Central memory CD8-positive, alpha-beta T cell (primary cell): ENCODE results near the gene PACS1.

Experiments used
- ATAC-seq: fragments of 150-1000 bp; cut with Tn5 transposase; replicated peaks from 2 replicates; pipeline ENCODE4 v1.10.0; 2022; ENCODE audit warnings: mild to moderate bottlenecking, moderate FRiP score, moderate number of reproducible peaks; ENCODE audit not compliant: poor library complexity, severe bottlenecking; ENCODE audit errors: extremely low read depth
- DNase-seq, 2 donors: peaks; one replicate each; pipeline ENCODE4 v3.0.0; 2021; ENCODE audit warnings: low spot score in 2 of 2
- H3K27ac Mint-ChIP-seq: one replicate; pipeline ENCODE4 v1.8.0; 2022; ENCODE audit warnings: low read depth, mild to moderate bottlenecking, moderate library complexity, mixed read lengths
- H3K27me3 Mint-ChIP-seq: one replicate; pipeline ENCODE4 v1.8.0; 2022; ENCODE audit warnings: mixed read lengths
- H3K36me3 Mint-ChIP-seq: one replicate; pipeline ENCODE4 v1.8.0; 2022; ENCODE audit warnings: mild to moderate bottlenecking, moderate library complexity, mixed read lengths; ENCODE audit not compliant: insufficient read depth
- H3K4me1 Mint-ChIP-seq: one replicate; pipeline ENCODE4 v1.8.0; 2022; ENCODE audit warnings: mixed read lengths
- H3K4me3 Mint-ChIP-seq: one replicate; pipeline ENCODE4 v1.8.0; 2022; ENCODE audit warnings: mild to moderate bottlenecking, moderate library complexity, mixed read lengths
- H3K9me3 Mint-ChIP-seq: one replicate; pipeline ENCODE4 v1.8.0; 2022; ENCODE audit warnings: mixed read lengths

PACS1 gene

GRCh38 chr11:66288671-66289547, 218.8 kb downstream of the PACS1 start, which contains the start of gene YIF1A:
Gene YIF1A, minus strand, starts transcription at chr11:66289143. Its CDS starts 158 bp downstream, at chr11:66288985.
- peaks cover 12% of the 10 kb centered on the region for H3K36me3 Mint-ChIP-seq
- peak; percentile 97 for ATAC-seq
- peak; percentile 94 to 98 for DNase-seq
- H3K4me3 Mint-ChIP-seq = peak within 1 kb of the TSS; percentile 83
- H3K27me3 Mint-ChIP-seq = peaks cover 17% of the 10 kb centered on the region
- no peaks in the 10 kb centered on the region for H3K9me3 Mint-ChIP-seq
- peaks cover 22% of the 10 kb centered on the region for H3K4me1 Mint-ChIP-seq
- peak within 1 kb of the TSS; percentile 85 for H3K27ac Mint-ChIP-seq

GRCh38 chr11:66289548-66290329, 219.7 kb downstream of the PACS1 start:
- no peak for DNase-seq
- Mint-ChIP-seq H3K36me3 (peaks cover 8% of the 10 kb centered on the region), H3K4me1 (peaks cover 22% of the 10 kb centered on the region), H3K9me3 (no peaks in the 10 kb centered on the region), H3K27ac (peak overlapping the region; percentile 85), H3K4me3 (peak overlapping the region; percentile 83), H3K27me3 (peaks cover 17% of the 10 kb centered on the region)
- ATAC-seq = peak; percentile 42

- peaks cover 17% of the 10 kb centered on the region for H3K27me3 Mint-ChIP-seq
- ATAC-seq (no peak), DNase-seq (no peak)
- H3K4me3 Mint-ChIP-seq = peak overlapping the region; percentile 83
- peaks cover 5% of the 10 kb centered on the region for H3K36me3 Mint-ChIP-seq
- no peaks in the 10 kb centered on the region for H3K9me3 Mint-ChIP-seq
- peaks cover 22% of the 10 kb centered on the region for H3K4me1 Mint-ChIP-seq
- H3K27ac Mint-ChIP-seq = no peak overlapping the region
Measured at GRCh38 chr11:66290330-66290621, 220.2 kb downstream of the PACS1 start.

GRCh38 chr11:66291303-66291705, 221.2 kb downstream of the PACS1 start:
- Mint-ChIP-seq H3K9me3 (no peaks in the 10 kb centered on the region), H3K27me3 (peaks cover 22% of the 10 kb centered on the region), H3K4me1 (peaks cover 22% of the 10 kb centered on the region), H3K36me3 (peaks cover 5% of the 10 kb centered on the region), H3K27ac (peak overlapping the region; percentile 11), H3K4me3 (peak overlapping the region; percentile 83)
- no peak for DNase-seq
- no peak for ATAC-seq

- peak within 1 kb of the TSS; percentile 11 for H3K27ac Mint-ChIP-seq
- H3K9me3 Mint-ChIP-seq = no peaks in the 10 kb centered on the region
- no peak for ATAC-seq
- peaks cover 22% of the 10 kb centered on the region for H3K4me1 Mint-ChIP-seq
- peak within 1 kb of the TSS; percentile 83 for H3K4me3 Mint-ChIP-seq
- peaks cover 27% of the 10 kb centered on the region for H3K27me3 Mint-ChIP-seq
- no peak for DNase-seq
- peaks cover 5% of the 10 kb centered on the region for H3K36me3 Mint-ChIP-seq
Measured at GRCh38 chr11:66291706-66292542, 221.9 kb downstream of the PACS1 start, which contains the start of gene TMEM151A. Gene TMEM151A, plus strand, starts transcription at chr11:66291894. Its CDS starts 120 bp downstream, at chr11:66292014.

GRCh38 chr11:66292543-66293332, 222.7 kb downstream of the PACS1 start:
- Mint-ChIP-seq H3K4me1 (peaks cover 22% of the 10 kb centered on the region), H3K27ac (no peak overlapping the region), H3K27me3 (peaks cover 27% of the 10 kb centered on the region), H3K36me3 (peaks cover 8% of the 10 kb centered on the region), H3K4me3 (peak overlapping the region; percentile 46), H3K9me3 (no peaks in the 10 kb centered on the region)
- no peak for DNase-seq
- ATAC-seq = no peak

GRCh38 chr11:66293352-66293751, 223.3 kb downstream of the PACS1 start:
- H3K4me3 Mint-ChIP-seq = peak overlapping the region; percentile 46

GRCh38 chr11:66293777-66294625, 223.9 kb downstream of the PACS1 start:
- DNase-seq (no peak), ATAC-seq (no peak)
- peaks cover 15% of the 10 kb centered on the region for H3K4me1 Mint-ChIP-seq
- H3K36me3 Mint-ChIP-seq = peaks cover 5% of the 10 kb centered on the region
- peaks cover 27% of the 10 kb centered on the region for H3K27me3 Mint-ChIP-seq
- H3K27ac Mint-ChIP-seq = no peak overlapping the region
- peak overlapping the region; percentile 46 for H3K4me3 Mint-ChIP-seq
- no peaks in the 10 kb centered on the region for H3K9me3 Mint-ChIP-seq

More at GRCh38 chr11:66293352-66293751, 223.3 kb downstream of the PACS1 start:
- no peak for DNase-seq
- H3K27me3 Mint-ChIP-seq = peaks cover 27% of the 10 kb centered on the region
- no peak overlapping the region for H3K27ac Mint-ChIP-seq
- ATAC-seq = no peak
- H3K4me1 Mint-ChIP-seq = peaks cover 19% of the 10 kb centered on the region
- peaks cover 8% of the 10 kb centered on the region for H3K36me3 Mint-ChIP-seq
- H3K9me3 Mint-ChIP-seq = no peaks in the 10 kb centered on the region
